ENCODE data around the gene PARVA.

DNA sequence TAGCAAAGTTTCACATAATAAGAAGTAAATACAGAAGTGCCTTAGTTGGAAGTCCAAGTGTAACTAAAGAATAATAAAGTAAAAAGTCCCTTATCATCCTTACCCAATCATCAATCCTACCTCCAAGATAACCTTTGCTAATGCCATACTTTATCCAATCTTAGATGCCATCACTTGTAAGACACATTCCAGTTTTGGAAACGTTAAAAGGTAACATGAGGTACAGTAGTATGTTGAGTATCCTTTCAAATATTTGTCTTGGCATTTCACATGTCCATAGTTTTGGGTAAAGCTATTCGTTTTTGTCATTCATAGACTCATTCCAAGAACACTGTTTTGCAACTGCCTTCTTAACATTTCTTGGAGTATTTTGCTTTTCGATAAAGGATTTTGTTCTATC, 181.6 kb downstream of the PARVA start:
- TF ChIP-seq, protein P1, sequence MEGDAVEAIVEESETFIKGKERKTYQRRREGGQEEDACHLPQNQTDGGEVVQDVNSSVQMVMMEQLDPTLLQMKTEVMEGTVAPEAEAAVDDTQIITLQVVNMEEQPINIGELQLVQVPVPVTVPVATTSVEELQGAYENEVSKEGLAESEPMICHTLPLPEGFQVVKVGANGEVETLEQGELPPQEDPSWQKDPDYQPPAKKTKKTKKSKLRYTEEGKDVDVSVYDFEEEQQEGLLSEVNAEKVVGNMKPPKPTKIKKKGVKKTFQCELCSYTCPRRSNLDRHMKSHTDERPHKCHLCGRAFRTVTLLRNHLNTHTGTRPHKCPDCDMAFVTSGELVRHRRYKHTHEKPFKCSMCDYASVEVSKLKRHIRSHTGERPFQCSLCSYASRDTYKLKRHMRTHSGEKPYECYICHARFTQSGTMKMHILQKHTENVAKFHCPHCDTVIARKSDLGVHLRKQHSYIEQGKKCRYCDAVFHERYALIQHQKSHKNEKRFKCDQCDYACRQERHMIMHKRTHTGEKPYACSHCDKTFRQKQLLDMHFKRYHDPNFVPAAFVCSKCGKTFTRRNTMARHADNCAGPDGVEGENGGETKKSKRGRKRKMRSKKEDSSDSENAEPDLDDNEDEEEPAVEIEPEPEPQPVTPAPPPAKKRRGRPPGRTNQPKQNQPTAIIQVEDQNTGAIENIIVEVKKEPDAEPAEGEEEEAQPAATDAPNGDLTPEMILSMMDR (IDR thresholded peaks at IDR 0.05; ENCODE audit: control extremely low read depth in 1 of 3, insufficient read depth in 1 of 3, low read depth in 1 of 3, low read length in 3 of 3) = no peak
- no peak for TF ChIP-seq EP300 (IDR thresholded peaks at IDR 0.05; ENCODE audit: borderline replicate concordance in 1 of 2, low read depth in 2 of 2, low read length in 2 of 2)
- no peak for TF ChIP-seq YY1 (IDR thresholded peaks at IDR 0.05; ENCODE audit: low read depth, low read length)
- no peak for TF ChIP-seq SIX5 (IDR thresholded peaks at IDR 0.05; ENCODE audit: low read depth, low read length)
- no peak for TF ChIP-seq FOSL1 (IDR thresholded peaks at IDR 0.05; ENCODE audit: insufficient read depth, low read depth, low read length)
- TF ChIP-seq POLR2A (IDR thresholded peaks at IDR 0.05; ENCODE audit: control extremely low read depth in 1 of 2, low read depth in 2 of 2, low read length in 2 of 2) = no peak
- no peak for TF ChIP-seq JUND (IDR thresholded peaks at IDR 0.05; ENCODE audit: low read length)
- TF ChIP-seq ZNF274 (IDR thresholded peaks at IDR 0.05; ENCODE audit: borderline replicate concordance, extremely low read depth, low read length) = no peak
- TF ChIP-seq CREB1 (IDR thresholded peaks at IDR 0.05) = no peak
- TF ChIP-seq TAF7 (optimal IDR thresholded peaks at IDR 0.05; ENCODE audit: borderline replicate concordance, low read depth, low read length) = no peak
- no peak for TF ChIP-seq KDM5A (IDR thresholded peaks at IDR 0.05; ENCODE audit: low read length)
- no peak for TF ChIP-seq CBX8 (IDR thresholded peaks at IDR 0.05; ENCODE audit: borderline replicate concordance, low read depth, low read length)

All from H1 (cell line).